Transverse colon (tissue), 4 donors: Measurements from ENCODE around the gene SEC62.

Experiments used
- EP300 ChIP-seq: sonication (generic); formaldehyde crosslinking; IDR thresholded peaks from one replicate; pipeline ENCODE4 v1.6.1; 2017; ENCODE audit warnings: antibody characterized with exemption, low read depth
- POLR2A ChIP-seq: fragments of 450-650 bp; IDR thresholded peaks from one replicate; pipeline ENCODE4 v1.6.1; 2016; ENCODE audit warnings: antibody characterized with exemption, mild to moderate bottlenecking, moderate library complexity
- POLR2AphosphoS5 ChIP-seq, 3 donors: sonication (generic); formaldehyde crosslinking; IDR thresholded peaks; one replicate each; pipeline ENCODE4 v1.6.1; 2016; ENCODE audit warnings: antibody characterized with exemption in 3 of 3
- TF ChIP-seq, protein P1 (sequence below), 5 experiments: fragments of 200-600 bp in 3 of 5; fragments of 450-650 bp in 2 of 5; sonication (generic) in 3 of 5; IDR thresholded peaks; 1 replicate in 2 of 5; 2 replicates in 3 of 5; pipeline ENCODE4 v1.5.1; 2016 to 2017; ENCODE audit warnings: antibody characterized with exemption in 5 of 5, inconsistent platforms in 3 of 5, mild to moderate bottlenecking in 2 of 5, moderate library complexity in 1 of 5

DNA sequence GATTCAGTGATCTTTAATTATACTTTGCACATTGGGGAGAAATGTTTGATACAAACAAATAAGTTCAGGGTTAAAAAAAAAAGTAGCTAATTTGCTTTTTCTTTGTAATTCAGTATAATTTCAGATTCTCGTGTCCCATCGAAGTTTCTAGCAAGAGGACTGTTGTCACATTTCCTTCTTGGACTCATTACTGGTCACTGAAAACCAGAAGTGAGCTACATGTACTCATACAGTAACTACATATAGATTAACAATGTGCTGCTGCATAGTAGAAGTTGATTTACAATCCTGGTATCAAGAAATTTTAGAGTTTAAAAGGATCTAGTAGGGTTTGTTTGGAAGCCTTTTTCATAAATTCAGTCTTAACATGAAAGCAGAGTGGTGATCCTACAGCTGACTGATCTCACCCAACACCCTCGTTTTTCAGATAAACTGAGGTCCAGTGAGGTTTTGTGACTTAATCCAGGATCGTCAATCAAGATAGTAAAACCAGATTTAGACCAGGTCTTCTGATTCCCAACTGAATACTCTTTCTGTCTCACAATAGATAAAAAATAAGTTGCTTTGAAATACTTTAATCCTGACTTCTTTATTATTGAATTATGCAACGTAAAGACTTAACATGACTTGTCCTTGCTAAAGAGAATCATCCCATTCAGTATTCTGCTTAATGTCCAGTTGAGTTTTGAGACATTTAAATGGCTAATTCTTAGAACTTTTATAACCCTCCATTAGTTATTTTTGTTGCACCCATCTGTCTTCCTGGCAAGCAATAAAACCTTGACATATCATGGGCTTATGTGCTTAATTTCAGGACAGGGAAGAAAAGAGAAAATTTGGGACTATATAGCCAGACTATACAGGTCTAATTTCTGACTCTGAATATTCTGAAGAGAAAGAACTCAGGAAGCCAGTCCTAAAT is 2.8 kb downstream of the SEC62 start:
- peak in 1 of 3 donors; percentile 43 for TF ChIP-seq POLR2AphosphoS5 (IDR thresholded peaks at IDR 0.05)
- TF ChIP-seq POLR2A = no peak
- TF ChIP-seq, protein P1, sequence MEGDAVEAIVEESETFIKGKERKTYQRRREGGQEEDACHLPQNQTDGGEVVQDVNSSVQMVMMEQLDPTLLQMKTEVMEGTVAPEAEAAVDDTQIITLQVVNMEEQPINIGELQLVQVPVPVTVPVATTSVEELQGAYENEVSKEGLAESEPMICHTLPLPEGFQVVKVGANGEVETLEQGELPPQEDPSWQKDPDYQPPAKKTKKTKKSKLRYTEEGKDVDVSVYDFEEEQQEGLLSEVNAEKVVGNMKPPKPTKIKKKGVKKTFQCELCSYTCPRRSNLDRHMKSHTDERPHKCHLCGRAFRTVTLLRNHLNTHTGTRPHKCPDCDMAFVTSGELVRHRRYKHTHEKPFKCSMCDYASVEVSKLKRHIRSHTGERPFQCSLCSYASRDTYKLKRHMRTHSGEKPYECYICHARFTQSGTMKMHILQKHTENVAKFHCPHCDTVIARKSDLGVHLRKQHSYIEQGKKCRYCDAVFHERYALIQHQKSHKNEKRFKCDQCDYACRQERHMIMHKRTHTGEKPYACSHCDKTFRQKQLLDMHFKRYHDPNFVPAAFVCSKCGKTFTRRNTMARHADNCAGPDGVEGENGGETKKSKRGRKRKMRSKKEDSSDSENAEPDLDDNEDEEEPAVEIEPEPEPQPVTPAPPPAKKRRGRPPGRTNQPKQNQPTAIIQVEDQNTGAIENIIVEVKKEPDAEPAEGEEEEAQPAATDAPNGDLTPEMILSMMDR (IDR thresholded peaks at IDR 0.05) = no peak
- no peak for TF ChIP-seq EP300
